PC-3 (cell line): Measurements from ENCODE around the gene ESPN. TPM values are rescaled to one million over a fixed set of nuclear protein-coding genes. Genes with fewer than 3 reads are reported as not detected.
A peak's percentile ranks its signal among the peaks of the same experiment; 100 is the strongest.

ENCODE experiments used
- ATAC-seq: fragments of 200-7000 bp; cut with Tn5 transposase; 2 replicates; pipeline ENCODE4 v1.9.1; 2020; ENCODE audit warnings: mild to moderate bottlenecking, moderate library complexity
- BruUV-seq: library from RNA; stranded (reverse); fragments of 400-500 nt; replicated peaks from 2 replicates; lab custom pipeline; 2021; lab: Mats Ljungman, UMichigan
- CTCF ChIA-PET: fragments of 300-600 bp; sonication (Branson Sonifier 250); formaldehyde crosslinking; loops from one replicate; lab custom pipeline; 2022; ENCODE audit warnings: antibody characterized with exemption; lab: Charles Lee
- POLR2A ChIA-PET: fragments of 300-600 bp; sonication (Branson Sonifier 250); formaldehyde crosslinking; loops from one replicate; lab custom pipeline; 2022; ENCODE audit warnings: antibody characterized with exemption; ENCODE audit not compliant: unreplicated experiment; lab: Charles Lee
- DNase-seq: peaks from one replicate; pipeline ENCODE4 v3.0.0-alpha.2; 2015
- H2AFZ ChIP-seq: fragments of 300-600 bp; sonication (generic); 2 replicates; pipeline ENCODE4 v1.6.0; 2016; ENCODE audit warnings: antibody characterized with exemption, low read length
- H3F3A ChIP-seq: fragments of 300-600 bp; sonication (generic); one replicate; pipeline ENCODE4 v1.6.0; 2017; ENCODE audit warnings: antibody characterized with exemption, low read length, control low read depth, mild to moderate bottlenecking; ENCODE audit not compliant: unreplicated experiment
- H3K27ac ChIP-seq: fragments of 300-600 bp; sonication (generic); 2 replicates; pipeline ENCODE4 v1.5.1; 2016; ENCODE audit warnings: mild to moderate bottlenecking, low read length
- H3K27me3 ChIP-seq: fragments of 300-600 bp; sonication (generic); 2 replicates; pipeline ENCODE4 v1.6.1; 2016; ENCODE audit warnings: low read length, mixed read lengths
- H3K36me3 ChIP-seq: fragments of 300-600 bp; sonication (generic); 2 replicates; pipeline ENCODE4 v1.6.1; 2016; ENCODE audit warnings: low read depth, mixed run types, low read length, mixed read lengths
- H3K4me1 ChIP-seq: fragments of 300-600 bp; sonication (generic); 2 replicates; pipeline ENCODE4 v1.5.1; 2016; ENCODE audit warnings: low read length; ENCODE audit not compliant: insufficient read depth
- H3K4me2 ChIP-seq: fragments of 300-600 bp; sonication (generic); 2 replicates; pipeline ENCODE4 v1.6.0; 2016; ENCODE audit warnings: low read length
- H3K4me3 ChIP-seq: fragments of 300-600 bp; sonication (generic); 2 replicates; pipeline ENCODE4 v1.5.1; 2016; ENCODE audit warnings: mild to moderate bottlenecking, low read length, mixed read lengths
- H3K79me2 ChIP-seq: fragments of 300-600 bp; sonication (generic); 2 replicates; pipeline ENCODE4 v1.6.1; 2017; ENCODE audit warnings: low read length, mixed read lengths
- H3K9ac ChIP-seq: fragments of 300-600 bp; sonication (generic); 2 replicates; pipeline ENCODE4 v1.6.0; 2016; ENCODE audit warnings: mild to moderate bottlenecking, low read length
- H3K9me2 ChIP-seq: fragments of 300-600 bp; sonication (generic); replicated peaks from 2 replicates; pipeline ENCODE4 v1.6.1; 2016; ENCODE audit warnings: mixed run types, low read length, mixed read lengths
- H3K9me3 ChIP-seq: fragments of 300-600 bp; sonication (generic); 2 replicates; pipeline ENCODE4 v1.6.1; 2016; ENCODE audit warnings: low read length, mixed read lengths
- H4K20me1 ChIP-seq: fragments of 300-600 bp; sonication (generic); 2 replicates; pipeline ENCODE4 v1.6.1; 2016; ENCODE audit warnings: low read length, mixed read lengths
- CTCF ChIP-seq: fragments of 300-600 bp; sonication (generic); conservative IDR thresholded peaks from 2 replicates; pipeline ENCODE4 v1.5.1; 2017; ENCODE audit warnings: antibody characterized with exemption, low read depth, mild to moderate bottlenecking, low read length
- EZH2 ChIP-seq: fragments of 300-600 bp; sonication (generic); IDR thresholded peaks from one replicate; pipeline ENCODE4 v1.6.1; 2017; ENCODE audit warnings: antibody characterized with exemption, mild to moderate bottlenecking, low read length; ENCODE audit not compliant: unreplicated experiment
- EZH2phosphoT487 ChIP-seq: fragments of 300-600 bp; sonication (generic); IDR thresholded peaks from 2 replicates; pipeline ENCODE4 v1.6.1; 2018; ENCODE audit warnings: mild to moderate bottlenecking, antibody characterized with exemption, low read length, borderline replicate concordance
- intact Hi-C: fragments of 100-400 bp; cut with micrococcal nuclease; formaldehyde crosslinking; loops from 2 replicates; pipeline ENCODE4 v1.9.0; 2023
- total RNA-seq: library from RNA; depleted of rRNA; stranded (reverse); fragments of >200 nt; gene quantifications from 2 replicates; pipeline ENCODE4 v1.2.3, GENCODE V29; 2014

ESPN gene
- total RNA-seq, 1 experiment from 2014 or later: 11.1 TPM

GRCh38 chr1:6401673-6402072 is 22.9 kb upstream of the ESPN start:
- H4K20me1 ChIP-seq: no peaks in the 10 kb centered on the region
- H3K4me2 ChIP-seq: no peak overlapping the region
- H3K27ac ChIP-seq: no peak overlapping the region
- intact Hi-C loops: no loop called here
- H3K9ac ChIP-seq: no peak overlapping the region
- peak overlapping the region; percentile 17; the same call in 1 of the 2 replicates for H2AFZ ChIP-seq
- BruUV-seq: no TSS peak
- H3K4me3 ChIP-seq: no peak overlapping the region
- no peaks in the 10 kb centered on the region for H3K9me2 ChIP-seq
- CTCF ChIA-PET: interaction anchor here (0.5 to 0.9 kb wide), 4 partner anchors 8 to 36 kb away, joined by 3 to 16 read pairs (median 4); partner anchors contain the start of gene ACOT7
- no peaks in the 10 kb centered on the region for H3K9me3 ChIP-seq
- POLR2A ChIA-PET: no interaction called here
- H3K4me1 ChIP-seq: peaks cover 7% of the 10 kb centered on the region; the same call in 1 of the 2 replicates
- no peaks in the 10 kb centered on the region for H3K27me3 ChIP-seq
- DNase-seq (peak; percentile 45), ATAC-seq (peak; percentile 25; the same call in 1 of the 2 replicates)
- no peaks in the 10 kb centered on the region for H3K79me2 ChIP-seq
- H3F3A ChIP-seq: peaks cover 2% of the 10 kb centered on the region
- H3K36me3 ChIP-seq: no peaks in the 10 kb centered on the region
- no peak for TF ChIP-seq EZH2phosphoT487
- no peak for TF ChIP-seq EZH2
- no peak for TF ChIP-seq CTCF

- ChIA-PET POLR2A (interaction anchor here (0.5 kb wide), 1 partner anchor 17 kb away, joined by 4 read pairs; no protein-coding TSS in a partner anchor), CTCF (interaction anchor here (0.7 to 1.0 kb wide), 4 partner anchors 8 to 30 kb away, joined by 3 to 7 read pairs (median 4); no protein-coding TSS in a partner anchor)
- peak; percentile 4; the same call in 1 of the 2 replicates for ATAC-seq
- Histone ChIP-seq H3K27ac (no peak overlapping the region), H4K20me1 (no peaks in the 10 kb centered on the region), H3K4me2 (no peak overlapping the region), H3K4me1 (peaks cover 16% of the 10 kb centered on the region), H3K36me3 (no peaks in the 10 kb centered on the region), H3K79me2 (no peaks in the 10 kb centered on the region), H3K9ac (no peak overlapping the region), H3K9me2 (no peaks in the 10 kb centered on the region), H3K27me3 (no peaks in the 10 kb centered on the region), H2AFZ (no peak overlapping the region), H3K9me3 (no peaks in the 10 kb centered on the region), H3K4me3 (no peak overlapping the region), H3F3A (peaks cover 2% of the 10 kb centered on the region)
- TF ChIP-seq EZH2phosphoT487 (no peak), CTCF (no peak), EZH2 (no peak)
- intact Hi-C loops: no loop called here
- BruUV-seq: no TSS peak
- peak; percentile 58 for DNase-seq
Observed at GRCh38 chr1:6408023-6408422, 16.6 kb upstream of the ESPN start.

GRCh38 chr1:6409053-6409452 is 15.5 kb upstream of the ESPN start:
- no peaks in the 10 kb centered on the region for H4K20me1 ChIP-seq
- CTCF ChIA-PET: interaction anchor here (0.6 to 1.0 kb wide), 3 partner anchors 21 to 61 kb away, joined by 3 to 5 read pairs (median 3); no protein-coding TSS in a partner anchor

More at GRCh38 chr1:6409053-6409452, 15.5 kb upstream of the ESPN start:
- H3K27me3 ChIP-seq: no peaks in the 10 kb centered on the region
- no peak overlapping the region for H3K4me3 ChIP-seq
- TF ChIP-seq EZH2: no peak
- TF ChIP-seq CTCF: peak; percentile 43; the same call in 1 of the 2 replicates
- TF ChIP-seq EZH2phosphoT487: no peak
- no peak overlapping the region for H2AFZ ChIP-seq
- no peak overlapping the region for H3K9ac ChIP-seq
- no TSS peak for BruUV-seq
- H3K27ac ChIP-seq: no peak overlapping the region
- ATAC-seq (no peak), DNase-seq (no peak)
- peaks cover 2% of the 10 kb centered on the region for H3F3A ChIP-seq
- H3K9me3 ChIP-seq: no peaks in the 10 kb centered on the region
- peaks cover 24% of the 10 kb centered on the region for H3K4me1 ChIP-seq
- H3K79me2 ChIP-seq: no peaks in the 10 kb centered on the region
- POLR2A ChIA-PET: no interaction called here
- intact Hi-C loops: loop anchor here (1.0 kb wide), 1 partner anchor 29 kb away; no protein-coding TSS in a partner anchor
- no peaks in the 10 kb centered on the region for H3K36me3 ChIP-seq
- H3K9me2 ChIP-seq: no peaks in the 10 kb centered on the region
- no peak overlapping the region for H3K4me2 ChIP-seq
